Urinary bladder (tissue), 4 donors: Measurements from ENCODE around the gene URM1. TPM values are rescaled to one million over a fixed set of nuclear protein-coding genes. Genes with fewer than 3 reads are reported as not detected.

Experiments used
- DNase-seq: peaks from one replicate; pipeline ENCODE4 v3.0.0-alpha.2; 2015; ENCODE audit errors: extremely low spot score
- H3K27ac ChIP-seq: one replicate; pipeline ENCODE4 v1.5.1; 2013; ENCODE audit warnings: low read depth, mild to moderate bottlenecking, moderate library complexity
- H3K36me3 ChIP-seq: one replicate; pipeline ENCODE4 v1.6.1; 2013; ENCODE audit warnings: mild to moderate bottlenecking, moderate library complexity; ENCODE audit not compliant: insufficient read depth
- H3K4me1 ChIP-seq: one replicate; pipeline ENCODE4 v1.6.1; 2013; ENCODE audit warnings: mild to moderate bottlenecking, moderate library complexity; ENCODE audit not compliant: insufficient read depth
- H3K4me3 ChIP-seq: one replicate; pipeline ENCODE4 v1.5.1; 2013; ENCODE audit warnings: low read depth, low read length
- WGBS: extraction: QIAGEN DNeasy Blood & Tissue Kit; methylation state at CpG from one replicate; pipeline ENCODE4 v1.1.7; 2013; 5-methylcytosine and 5-hydroxymethylcytosine counted together
- polyA plus RNA-seq: library from polyadenylated mRNA; stranded (reverse); fragments of 200-250 nt; gene quantifications from one replicate; pipeline ENCODE4 v1.2.3, GENCODE V29; 2013
- total RNA-seq: library from RNA; depleted of rRNA; stranded (reverse); fragments of >200 nt; gene quantifications from one replicate; pipeline ENCODE4 v1.2.3, GENCODE V29; 2014
- donor health status: healthy with polysubstance abuse.
- donor health status: healthy.

Gene URM1
- total and polyA plus RNA-seq, 2 donors: 21.1 to 71.1 TPM

GRCh38 chr9:128383791-128384190 lies 12.6 kb downstream of the URM1 start:
- 87% methylated on average over 8 of the region's 8 CpGs for WGBS
- peaks cover 1% of the 10 kb centered on the region for H3K36me3 ChIP-seq
- no peak overlapping the region for H3K27ac ChIP-seq
- H3K4me3 ChIP-seq: no peak overlapping the region
- DNase-seq: no peak
- H3K4me1 ChIP-seq: no peaks in the 10 kb centered on the region

- WGBS: 88% methylated on average over 7 of the region's 7 CpGs
Measured at GRCh38 chr9:128384801-128385495, 13.8 kb downstream of the URM1 start.

GRCh38 chr9:128385496-128386460 lies 14.6 kb downstream of the URM1 start:
- Histone ChIP-seq H3K27ac (no peak overlapping the region), H3K4me1 (no peaks in the 10 kb centered on the region), H3K4me3 (no peak overlapping the region), H3K36me3 (peaks cover 1% of the 10 kb centered on the region)
- DNase-seq: no peak
- 79% methylated on average over 18 of the region's 18 CpGs for WGBS

More at GRCh38 chr9:128384801-128385495, 13.8 kb downstream of the URM1 start:
- Histone ChIP-seq H3K36me3 (peaks cover 1% of the 10 kb centered on the region), H3K4me3 (no peak overlapping the region), H3K4me1 (no peaks in the 10 kb centered on the region), H3K27ac (no peak overlapping the region)
- DNase-seq: no peak

GRCh38 chr9:128388150-128388549 lies 17.0 kb downstream of the URM1 start:
- no peak overlapping the region for H3K4me3 ChIP-seq
- no peak for DNase-seq
- H3K27ac ChIP-seq: no peak overlapping the region
- 89% methylated on average over 10 of the region's 10 CpGs for WGBS
- H3K4me1 ChIP-seq: no peaks in the 10 kb centered on the region
- peaks cover 1% of the 10 kb centered on the region for H3K36me3 ChIP-seq

- DNase-seq: no peak
- Histone ChIP-seq H3K36me3 (peaks cover 1% of the 10 kb centered on the region), H3K27ac (no peak overlapping the region), H3K4me1 (no peaks in the 10 kb centered on the region), H3K4me3 (no peak overlapping the region)
- WGBS: 83% methylated on average over 13 of the region's 13 CpGs
Measured at GRCh38 chr9:128389395-128390149, 18.4 kb downstream of the URM1 start.

- Histone ChIP-seq H3K4me1 (no peaks in the 10 kb centered on the region), H3K27ac (no peak overlapping the region), H3K36me3 (peaks cover 1% of the 10 kb centered on the region), H3K4me3 (no peak overlapping the region)
- no peak for DNase-seq
- 81% methylated on average over 11 of the region's 11 CpGs for WGBS
Measured at GRCh38 chr9:128390150-128390812, 19.1 kb downstream of the URM1 start.

GRCh38 chr9:128390813-128391711 lies 19.9 kb downstream of the URM1 start:
- WGBS: 92% methylated on average over 8 of the region's 8 CpGs
- no peak overlapping the region for H3K27ac ChIP-seq
- peaks cover 1% of the 10 kb centered on the region for H3K36me3 ChIP-seq
- no peak overlapping the region for H3K4me3 ChIP-seq
- H3K4me1 ChIP-seq: no peaks in the 10 kb centered on the region
- no peak for DNase-seq

- Histone ChIP-seq H3K4me1 (no peaks in the 10 kb centered on the region), H3K4me3 (no peak overlapping the region), H3K36me3 (peaks cover 1% of the 10 kb centered on the region), H3K27ac (no peak overlapping the region)
- DNase-seq: no peak
- WGBS: 87% methylated on average over 21 of the region's 21 CpGs
Measured at GRCh38 chr9:128391956-128392301, 20.8 kb downstream of the URM1 start.

- peaks cover 1% of the 10 kb centered on the region for H3K36me3 ChIP-seq
- no peak overlapping the region for H3K27ac ChIP-seq
- H3K4me3 ChIP-seq: no peak overlapping the region
- WGBS: 79% methylated on average over 88 of the region's 88 CpGs
- no peak for DNase-seq
- H3K4me1 ChIP-seq: no peaks in the 10 kb centered on the region
Measured at GRCh38 chr9:128392302-128393144, 21.3 kb downstream of the URM1 start.

- WGBS: 61% methylated on average over 56 of the region's 56 CpGs
- Histone ChIP-seq H3K4me1 (no peaks in the 10 kb centered on the region), H3K36me3 (peaks cover 1% of the 10 kb centered on the region), H3K27ac (no peak overlapping the region), H3K4me3 (no peak overlapping the region)
- DNase-seq: no peak
Measured at GRCh38 chr9:128393145-128393775, 22.1 kb downstream of the URM1 start.

GRCh38 chr9:128393970-128394369 lies 22.8 kb downstream of the URM1 start:
- Histone ChIP-seq H3K27ac (no peak overlapping the region), H3K4me3 (no peak overlapping the region), H3K4me1 (no peaks in the 10 kb centered on the region), H3K36me3 (no peaks in the 10 kb centered on the region)
- whole genome bisulfite sequencing: 40% methylated on average over 7 of the region's 7 CpGs
- DNase-seq: no peak
